WTC11 (cell line): ENCODE results near the gene ARSB. TPM values are rescaled to one million over a fixed set of nuclear protein-coding genes. Genes with fewer than 3 reads are reported as not detected.

ENCODE experiments used
- ATAC-seq: fragments of 200-7000 bp; cut with Tn5 transposase; 2 replicates; pipeline ENCODE4 v1.10.0; 2021; ENCODE audit warnings: mild to moderate bottlenecking, moderate library complexity
- CTCF ChIA-PET: fragments of 300-600 bp; sonication (Branson Sonifier 250); formaldehyde crosslinking; loops from one replicate; lab custom pipeline; 2021; ENCODE audit warnings: antibody characterized with exemption; lab: Charles Lee
- POLR2A ChIA-PET: fragments of 350-600 bp; sonication (Branson Sonifier 250); formaldehyde crosslinking; loops from one replicate; lab custom pipeline; 2021; ENCODE audit warnings: antibody characterized with exemption; lab: Charles Lee
- DNase-seq: peaks from one replicate; pipeline ENCODE4 v3.0.0; 2021; ENCODE audit warnings: low spot score
- H3K27ac Mint-ChIP-seq: 2 replicates; pipeline ENCODE4 v1.8.0; 2021; ENCODE audit warnings: mixed read lengths
- H3K27me3 Mint-ChIP-seq: 2 replicates; pipeline ENCODE4 v1.8.0; 2021; ENCODE audit warnings: low read depth, mild to moderate bottlenecking, moderate library complexity, mixed read lengths
- H3K36me3 Mint-ChIP-seq: 2 replicates; pipeline ENCODE4 v1.8.0; 2021; ENCODE audit warnings: mixed read lengths
- H3K4me1 Mint-ChIP-seq: 2 replicates; pipeline ENCODE4 v1.8.0; 2022; ENCODE audit warnings: mixed read lengths
- H3K4me3 Mint-ChIP-seq: 2 replicates; pipeline ENCODE4 v1.8.0; 2021; ENCODE audit warnings: mild to moderate bottlenecking, moderate library complexity, mixed read lengths
- H3K9me3 Mint-ChIP-seq: 2 replicates; pipeline ENCODE4 v1.8.0; 2021; ENCODE audit warnings: mixed read lengths
- ATF1 ChIP-seq: sonication (generic); formaldehyde crosslinking; IDR thresholded peaks from 2 replicates; pipeline ENCODE4 v1.8.1; 2023; ENCODE audit warnings: mild to moderate bottlenecking, moderate library complexity, missing genetic modification reagents
- CREM ChIP-seq: sonication (generic); formaldehyde crosslinking; IDR thresholded peaks from 2 replicates; pipeline ENCODE4 v1.8.1; 2022; ENCODE audit warnings: mild to moderate bottlenecking, missing genetic modification reagents, moderate library complexity
- ETV6 ChIP-seq: sonication (generic); formaldehyde crosslinking; IDR thresholded peaks from 2 replicates; pipeline ENCODE4 v1.8.1; 2022; ENCODE audit warnings: mild to moderate bottlenecking, missing genetic modification reagents
- FOXJ3 ChIP-seq: sonication (generic); formaldehyde crosslinking; IDR thresholded peaks from 2 replicates; pipeline ENCODE4 v1.9.0; 2021; ENCODE audit warnings: missing genetic modification reagents, mild to moderate bottlenecking, borderline replicate concordance
- FOXP1 ChIP-seq: sonication (generic); formaldehyde crosslinking; IDR thresholded peaks from 2 replicates; pipeline ENCODE4 v1.8.0; 2022; ENCODE audit warnings: missing genetic modification reagents, mild to moderate bottlenecking, moderate library complexity, borderline replicate concordance
- MAX ChIP-seq: sonication (generic); formaldehyde crosslinking; IDR thresholded peaks from 2 replicates; pipeline ENCODE4 v1.8.0; 2022; ENCODE audit warnings: mild to moderate bottlenecking, missing genetic modification reagents
- NFATC4 ChIP-seq: fragments of 250-450 bp; sonication (Bioruptor Pico); IDR thresholded peaks from 2 replicates; pipeline ENCODE4 v1.9.0; 2021; ENCODE audit warnings: mild to moderate bottlenecking
- NR1H2 ChIP-seq: sonication (generic); formaldehyde crosslinking; IDR thresholded peaks from 2 replicates; pipeline ENCODE4 v1.9.0; 2021; ENCODE audit warnings: mild to moderate bottlenecking, moderate library complexity, missing genetic modification reagents
- PRDM15 ChIP-seq: sonication (generic); formaldehyde crosslinking; IDR thresholded peaks from 2 replicates; pipeline ENCODE4 v1.8.0; 2022; ENCODE audit warnings: missing genetic modification reagents
- RELA ChIP-seq: sonication (generic); formaldehyde crosslinking; IDR thresholded peaks from 2 replicates; pipeline ENCODE4 v1.8.1; 2022; ENCODE audit warnings: missing genetic modification reagents, mild to moderate bottlenecking, borderline replicate concordance
- SMAD3 ChIP-seq: sonication (generic); formaldehyde crosslinking; IDR thresholded peaks from 2 replicates; pipeline ENCODE4 v1.8.0; 2022; ENCODE audit warnings: missing genetic modification reagents, mild to moderate bottlenecking, borderline replicate concordance
- USF2 ChIP-seq: sonication (generic); formaldehyde crosslinking; IDR thresholded peaks from 2 replicates; pipeline ENCODE4 v1.8.1; 2023; ENCODE audit warnings: mild to moderate bottlenecking, missing genetic modification reagents, moderate library complexity
- ZBTB21 ChIP-seq: sonication (generic); formaldehyde crosslinking; IDR thresholded peaks from 2 replicates; pipeline ENCODE4 v1.8.1; 2023; ENCODE audit warnings: mild to moderate bottlenecking, missing genetic modification reagents, borderline replicate concordance
- ZNF416 ChIP-seq: fragments of 250-450 bp; sonication (Bioruptor Pico); IDR thresholded peaks from 2 replicates; pipeline ENCODE4 v1.9.0; 2021; ENCODE audit warnings: mild to moderate bottlenecking, inconsistent platforms
- total RNA-seq: library from RNA; stranded (reverse); gene quantifications from 3 replicates; pipeline ENCODE4 v1.2.3, GENCODE V29; 2021
- TF ChIP-seq, protein P1 (sequence below): fragments of 250-450 bp; sonication (Bioruptor Pico); IDR thresholded peaks from 2 replicates; pipeline ENCODE4 v1.9.0; 2021; ENCODE audit warnings: mild to moderate bottlenecking
- TF ChIP-seq, protein P2 (sequence below): fragments of 250-450 bp; sonication (Bioruptor Pico); IDR thresholded peaks from 2 replicates; pipeline ENCODE4 v1.9.0; 2021; ENCODE audit warnings: moderate library complexity, mild to moderate bottlenecking, inconsistent platforms, borderline replicate concordance
- TF ChIP-seq, protein P3 (sequence below): sonication (generic); formaldehyde crosslinking; IDR thresholded peaks from 2 replicates; pipeline ENCODE4 v1.8.1; 2023; ENCODE audit warnings: mild to moderate bottlenecking, missing genetic modification reagents
- TF ChIP-seq, protein P4 (sequence below): fragments of 250-450 bp; sonication (Bioruptor Pico); IDR thresholded peaks from 2 replicates; pipeline ENCODE4 v2.1.2; 2022; ENCODE audit warnings: mild to moderate bottlenecking, moderate library complexity
- TF ChIP-seq, protein P5 (sequence below): sonication (generic); formaldehyde crosslinking; conservative IDR thresholded peaks from 2 replicates; pipeline ENCODE4 v1.8.1; 2022; ENCODE audit warnings: mild to moderate bottlenecking, missing genetic modification reagents

ARSB gene
- total RNA-seq, 1 experiment from 2014 or later: 9.7 TPM

- TF ChIP-seq FOXJ3 (CRISPR knock-in tag) (no peak), PRDM15 (CRISPR knock-in tag) (no peak), ZBTB21 (CRISPR knock-in tag) (no peak), ZNF416 (CRISPR knock-in tag) (no peak), ETV6 (no peak), ATF1 (CRISPR knock-in tag) (no peak)
- TF ChIP-seq, protein P1, sequence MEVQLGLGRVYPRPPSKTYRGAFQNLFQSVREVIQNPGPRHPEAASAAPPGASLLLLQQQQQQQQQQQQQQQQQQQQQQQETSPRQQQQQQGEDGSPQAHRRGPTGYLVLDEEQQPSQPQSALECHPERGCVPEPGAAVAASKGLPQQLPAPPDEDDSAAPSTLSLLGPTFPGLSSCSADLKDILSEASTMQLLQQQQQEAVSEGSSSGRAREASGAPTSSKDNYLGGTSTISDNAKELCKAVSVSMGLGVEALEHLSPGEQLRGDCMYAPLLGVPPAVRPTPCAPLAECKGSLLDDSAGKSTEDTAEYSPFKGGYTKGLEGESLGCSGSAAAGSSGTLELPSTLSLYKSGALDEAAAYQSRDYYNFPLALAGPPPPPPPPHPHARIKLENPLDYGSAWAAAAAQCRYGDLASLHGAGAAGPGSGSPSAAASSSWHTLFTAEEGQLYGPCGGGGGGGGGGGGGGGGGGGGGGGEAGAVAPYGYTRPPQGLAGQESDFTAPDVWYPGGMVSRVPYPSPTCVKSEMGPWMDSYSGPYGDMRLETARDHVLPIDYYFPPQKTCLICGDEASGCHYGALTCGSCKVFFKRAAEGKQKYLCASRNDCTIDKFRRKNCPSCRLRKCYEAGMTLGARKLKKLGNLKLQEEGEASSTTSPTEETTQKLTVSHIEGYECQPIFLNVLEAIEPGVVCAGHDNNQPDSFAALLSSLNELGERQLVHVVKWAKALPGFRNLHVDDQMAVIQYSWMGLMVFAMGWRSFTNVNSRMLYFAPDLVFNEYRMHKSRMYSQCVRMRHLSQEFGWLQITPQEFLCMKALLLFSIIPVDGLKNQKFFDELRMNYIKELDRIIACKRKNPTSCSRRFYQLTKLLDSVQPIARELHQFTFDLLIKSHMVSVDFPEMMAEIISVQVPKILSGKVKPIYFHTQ (CRISPR knock-in tag): no peak
- TF ChIP-seq, protein P2, sequence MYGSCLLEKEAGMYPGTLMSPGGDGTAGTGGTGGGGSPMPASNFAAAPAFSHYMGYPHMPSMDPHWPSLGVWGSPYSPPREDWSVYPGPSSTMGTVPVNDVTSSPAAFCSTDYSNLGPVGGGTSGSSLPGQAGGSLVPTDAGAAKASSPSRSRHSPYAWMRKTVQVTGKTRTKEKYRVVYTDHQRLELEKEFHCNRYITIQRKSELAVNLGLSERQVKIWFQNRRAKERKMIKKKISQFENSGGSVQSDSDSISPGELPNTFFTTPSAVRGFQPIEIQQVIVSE (CRISPR knock-in tag): no peak
- TF ChIP-seq, protein P3, sequence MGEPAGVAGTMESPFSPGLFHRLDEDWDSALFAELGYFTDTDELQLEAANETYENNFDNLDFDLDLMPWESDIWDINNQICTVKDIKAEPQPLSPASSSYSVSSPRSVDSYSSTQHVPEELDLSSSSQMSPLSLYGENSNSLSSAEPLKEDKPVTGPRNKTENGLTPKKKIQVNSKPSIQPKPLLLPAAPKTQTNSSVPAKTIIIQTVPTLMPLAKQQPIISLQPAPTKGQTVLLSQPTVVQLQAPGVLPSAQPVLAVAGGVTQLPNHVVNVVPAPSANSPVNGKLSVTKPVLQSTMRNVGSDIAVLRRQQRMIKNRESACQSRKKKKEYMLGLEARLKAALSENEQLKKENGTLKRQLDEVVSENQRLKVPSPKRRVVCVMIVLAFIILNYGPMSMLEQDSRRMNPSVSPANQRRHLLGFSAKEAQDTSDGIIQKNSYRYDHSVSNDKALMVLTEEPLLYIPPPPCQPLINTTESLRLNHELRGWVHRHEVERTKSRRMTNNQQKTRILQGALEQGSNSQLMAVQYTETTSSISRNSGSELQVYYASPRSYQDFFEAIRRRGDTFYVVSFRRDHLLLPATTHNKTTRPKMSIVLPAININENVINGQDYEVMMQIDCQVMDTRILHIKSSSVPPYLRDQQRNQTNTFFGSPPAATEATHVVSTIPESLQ (CRISPR knock-in tag): no peak
Measured at GRCh38 chr5:78905084-78905938, 79.8 kb downstream of the ARSB start (continued).

DNA sequence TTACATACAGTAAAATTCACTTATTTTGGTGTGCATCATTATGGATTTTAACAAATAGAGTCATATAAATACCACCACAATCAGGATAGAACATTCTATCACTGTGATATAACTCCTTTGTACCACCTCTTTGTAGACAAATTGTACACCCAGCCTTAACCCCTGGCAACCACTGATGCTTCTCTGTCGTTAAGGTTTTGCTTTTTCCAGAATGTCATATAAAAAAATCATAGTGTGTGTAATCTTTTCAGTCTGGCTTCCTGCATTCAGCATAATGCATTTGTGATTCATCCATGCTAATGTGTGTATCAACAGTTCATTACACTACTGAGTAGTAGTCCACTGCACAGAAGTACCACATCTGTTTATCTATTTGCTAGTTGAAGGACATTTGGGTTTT lies 81.2 kb downstream of the ARSB start:
- ATAC-seq (no peak), DNase-seq (no peak)
- no peak overlapping the region for H3K27ac Mint-ChIP-seq
- H3K27me3 Mint-ChIP-seq: no peaks in the 10 kb centered on the region
- TF ChIP-seq RELA (CRISPR knock-in tag): no peak
- TF ChIP-seq, protein P4, sequence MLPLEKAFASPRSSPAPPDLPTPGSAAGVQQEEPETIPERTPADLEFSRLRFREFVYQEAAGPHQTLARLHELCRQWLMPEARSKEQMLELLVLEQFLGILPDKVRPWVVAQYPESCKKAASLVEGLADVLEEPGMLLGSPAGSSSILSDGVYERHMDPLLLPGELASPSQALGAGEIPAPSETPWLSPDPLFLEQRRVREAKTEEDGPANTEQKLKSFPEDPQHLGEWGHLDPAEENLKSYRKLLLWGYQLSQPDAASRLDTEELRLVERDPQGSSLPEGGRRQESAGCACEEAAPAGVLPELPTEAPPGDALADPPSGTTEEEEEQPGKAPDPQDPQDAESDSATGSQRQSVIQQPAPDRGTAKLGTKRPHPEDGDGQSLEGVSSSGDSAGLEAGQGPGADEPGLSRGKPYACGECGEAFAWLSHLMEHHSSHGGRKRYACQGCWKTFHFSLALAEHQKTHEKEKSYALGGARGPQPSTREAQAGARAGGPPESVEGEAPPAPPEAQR (CRISPR knock-in tag): no peak
- TF ChIP-seq CREM: no peak
- TF ChIP-seq, protein P5, sequence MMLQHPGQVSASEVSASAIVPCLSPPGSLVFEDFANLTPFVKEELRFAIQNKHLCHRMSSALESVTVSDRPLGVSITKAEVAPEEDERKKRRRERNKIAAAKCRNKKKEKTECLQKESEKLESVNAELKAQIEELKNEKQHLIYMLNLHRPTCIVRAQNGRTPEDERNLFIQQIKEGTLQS (CRISPR knock-in tag): no peak
- no peak for TF ChIP-seq SMAD3 (CRISPR knock-in tag)
- no peak for TF ChIP-seq NR1H2 (CRISPR knock-in tag)
- no peak for TF ChIP-seq USF2
- no peak for TF ChIP-seq MAX (CRISPR knock-in tag)
- TF ChIP-seq NFATC4 (CRISPR knock-in tag): no peak
- TF ChIP-seq FOXP1 (CRISPR knock-in tag): no peak
- H3K9me3 Mint-ChIP-seq: no peaks in the 10 kb centered on the region
- H3K4me3 Mint-ChIP-seq: no peak overlapping the region
- ChIA-PET CTCF (no interaction called here), POLR2A (no interaction called here)
- peaks cover 27% of the 10 kb centered on the region for H3K4me1 Mint-ChIP-seq
- H3K36me3 Mint-ChIP-seq: no peaks in the 10 kb centered on the region
